ENCODE measurements around the gene CX3CR1.

- TF ChIP-seq, protein P1, sequence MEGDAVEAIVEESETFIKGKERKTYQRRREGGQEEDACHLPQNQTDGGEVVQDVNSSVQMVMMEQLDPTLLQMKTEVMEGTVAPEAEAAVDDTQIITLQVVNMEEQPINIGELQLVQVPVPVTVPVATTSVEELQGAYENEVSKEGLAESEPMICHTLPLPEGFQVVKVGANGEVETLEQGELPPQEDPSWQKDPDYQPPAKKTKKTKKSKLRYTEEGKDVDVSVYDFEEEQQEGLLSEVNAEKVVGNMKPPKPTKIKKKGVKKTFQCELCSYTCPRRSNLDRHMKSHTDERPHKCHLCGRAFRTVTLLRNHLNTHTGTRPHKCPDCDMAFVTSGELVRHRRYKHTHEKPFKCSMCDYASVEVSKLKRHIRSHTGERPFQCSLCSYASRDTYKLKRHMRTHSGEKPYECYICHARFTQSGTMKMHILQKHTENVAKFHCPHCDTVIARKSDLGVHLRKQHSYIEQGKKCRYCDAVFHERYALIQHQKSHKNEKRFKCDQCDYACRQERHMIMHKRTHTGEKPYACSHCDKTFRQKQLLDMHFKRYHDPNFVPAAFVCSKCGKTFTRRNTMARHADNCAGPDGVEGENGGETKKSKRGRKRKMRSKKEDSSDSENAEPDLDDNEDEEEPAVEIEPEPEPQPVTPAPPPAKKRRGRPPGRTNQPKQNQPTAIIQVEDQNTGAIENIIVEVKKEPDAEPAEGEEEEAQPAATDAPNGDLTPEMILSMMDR (IDR thresholded peaks at IDR 0.05) = no peak
- TF ChIP-seq POLR2A (IDR thresholded peaks at IDR 0.05) = no peak
Observed at GRCh38 chr3:39222939-39223338, 56.9 kb downstream of the CX3CR1 start.

Measured in Peyer's patch (tissue), 4 donors.